GM10266 (cell line): ENCODE data around the gene PTPRK.

Source experiments
- DNase-seq: peaks from one replicate; pipeline ENCODE4 v3.0.0; 2012; ENCODE audit errors: extremely low spot score
- TF ChIP-seq, protein P1 (sequence below): IDR thresholded peaks from 2 replicates; pipeline ENCODE4 v1.5.1; 2012; ENCODE audit warnings: mild to moderate bottlenecking, low read depth; ENCODE audit not compliant: control insufficient read depth, insufficient read depth; ENCODE audit errors: missing control alignments

PTPRK gene

DNA sequence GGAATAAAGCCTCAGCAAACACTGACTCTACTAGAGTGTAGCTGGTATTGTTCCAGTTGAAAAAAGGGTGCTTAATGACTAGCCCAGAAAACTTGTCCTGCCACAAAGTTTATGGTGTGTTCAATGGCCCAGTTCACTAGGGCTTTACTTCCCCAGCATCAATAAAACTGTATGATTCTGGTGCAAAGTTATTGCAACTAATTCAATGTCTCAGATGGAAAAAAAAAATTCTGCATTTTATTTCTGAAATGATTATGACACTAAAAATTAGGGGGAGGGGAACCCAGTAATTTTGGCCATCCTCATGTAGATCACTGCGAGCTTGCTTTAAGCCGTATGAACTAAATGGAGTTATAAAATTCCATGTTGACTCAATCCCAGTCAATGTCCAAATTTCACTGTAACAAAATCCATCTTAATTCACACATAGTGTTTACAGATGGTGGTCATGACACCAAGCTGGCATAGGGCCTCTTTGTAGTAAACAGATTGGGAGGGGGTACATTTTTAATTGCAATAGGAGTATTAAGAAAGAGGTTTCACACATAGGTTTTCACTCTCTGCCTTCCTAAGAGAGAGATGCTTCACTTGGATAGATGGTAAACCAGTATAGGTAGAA lies 41.2 kb downstream of the PTPRK start:
- TF ChIP-seq, protein P1, sequence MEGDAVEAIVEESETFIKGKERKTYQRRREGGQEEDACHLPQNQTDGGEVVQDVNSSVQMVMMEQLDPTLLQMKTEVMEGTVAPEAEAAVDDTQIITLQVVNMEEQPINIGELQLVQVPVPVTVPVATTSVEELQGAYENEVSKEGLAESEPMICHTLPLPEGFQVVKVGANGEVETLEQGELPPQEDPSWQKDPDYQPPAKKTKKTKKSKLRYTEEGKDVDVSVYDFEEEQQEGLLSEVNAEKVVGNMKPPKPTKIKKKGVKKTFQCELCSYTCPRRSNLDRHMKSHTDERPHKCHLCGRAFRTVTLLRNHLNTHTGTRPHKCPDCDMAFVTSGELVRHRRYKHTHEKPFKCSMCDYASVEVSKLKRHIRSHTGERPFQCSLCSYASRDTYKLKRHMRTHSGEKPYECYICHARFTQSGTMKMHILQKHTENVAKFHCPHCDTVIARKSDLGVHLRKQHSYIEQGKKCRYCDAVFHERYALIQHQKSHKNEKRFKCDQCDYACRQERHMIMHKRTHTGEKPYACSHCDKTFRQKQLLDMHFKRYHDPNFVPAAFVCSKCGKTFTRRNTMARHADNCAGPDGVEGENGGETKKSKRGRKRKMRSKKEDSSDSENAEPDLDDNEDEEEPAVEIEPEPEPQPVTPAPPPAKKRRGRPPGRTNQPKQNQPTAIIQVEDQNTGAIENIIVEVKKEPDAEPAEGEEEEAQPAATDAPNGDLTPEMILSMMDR = no peak
- DNase-seq = no peak

DNA sequence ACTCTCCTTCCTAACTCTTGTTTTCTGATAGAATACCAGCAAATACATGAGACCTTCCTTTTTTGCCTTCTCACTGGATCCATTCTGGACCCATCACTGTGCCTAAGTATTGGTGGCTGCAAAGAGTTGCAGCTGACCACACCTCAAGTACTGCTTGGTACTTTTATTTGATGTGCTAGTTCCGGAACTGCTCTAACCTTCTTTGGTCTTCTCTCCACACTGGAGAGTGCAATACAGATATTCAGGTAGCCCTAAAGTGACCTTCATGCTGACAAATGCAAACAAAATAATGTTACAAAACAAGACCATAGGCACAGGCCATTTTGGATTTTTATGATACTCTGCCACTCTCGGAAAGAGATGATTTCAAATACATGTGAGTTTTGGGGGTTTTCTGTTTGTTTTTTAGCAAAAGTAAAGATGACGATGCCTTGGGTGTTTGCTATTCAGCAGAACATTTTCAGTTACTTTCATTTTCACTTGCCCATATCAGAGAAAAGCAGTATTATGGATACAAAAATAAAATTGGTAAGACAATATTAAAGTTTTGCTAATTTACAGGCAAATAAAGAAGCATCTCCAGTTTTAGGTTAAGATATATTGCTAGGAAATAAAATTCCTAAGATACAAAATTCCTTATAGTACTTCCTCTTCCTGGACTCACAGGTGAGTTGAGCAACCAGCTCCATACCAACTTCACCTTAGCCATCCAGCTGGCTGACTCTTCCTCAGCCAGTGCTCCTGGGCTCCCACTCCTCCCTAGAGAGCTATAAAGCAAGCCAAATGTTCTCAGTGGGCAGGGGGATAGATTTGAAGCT lies 42.0 kb downstream of the PTPRK start:
- no peak for DNase-seq
- TF ChIP-seq, protein P1 = no peak

DNA sequence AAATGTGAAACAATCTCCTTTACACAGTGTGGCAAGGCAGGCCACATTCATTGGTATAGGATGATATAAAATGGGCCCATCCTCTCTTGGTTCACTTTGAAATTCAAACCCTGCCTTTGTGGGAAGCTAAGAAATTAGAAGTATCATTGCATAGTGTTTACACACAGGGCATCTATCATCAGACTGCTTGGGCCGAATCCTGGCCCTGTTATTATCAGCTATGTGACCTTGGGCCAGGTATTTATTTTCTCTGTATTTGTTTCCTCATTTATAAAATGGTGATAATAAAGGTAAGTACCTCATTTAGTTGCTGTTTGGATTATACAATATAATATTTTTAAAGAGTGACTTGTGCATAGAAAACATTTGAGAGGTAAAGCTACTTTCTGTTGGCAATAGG lies 45.5 kb downstream of the PTPRK start:
- TF ChIP-seq, protein P1 = no peak
- no peak for DNase-seq

DNA sequence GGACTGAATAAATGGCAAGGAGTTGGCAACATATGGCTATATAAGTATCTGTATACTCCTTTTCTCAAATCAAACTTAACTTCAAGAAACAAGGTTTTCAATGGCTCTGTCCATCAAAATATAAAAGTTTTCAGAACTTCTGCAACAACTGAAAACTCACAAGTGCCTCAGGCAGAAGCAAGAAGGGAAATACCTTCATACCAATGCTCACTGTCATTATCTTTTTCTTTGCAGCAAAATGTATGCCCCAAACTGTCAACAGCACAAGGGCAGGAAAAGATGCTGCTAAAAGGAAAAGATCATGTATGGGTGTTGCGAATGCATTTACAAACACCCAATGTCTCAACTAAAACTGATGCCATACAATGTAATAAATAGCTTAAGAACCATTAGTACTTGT lies 45.9 kb downstream of the PTPRK start:
- no peak for DNase-seq
- TF ChIP-seq, protein P1 = no peak

DNA sequence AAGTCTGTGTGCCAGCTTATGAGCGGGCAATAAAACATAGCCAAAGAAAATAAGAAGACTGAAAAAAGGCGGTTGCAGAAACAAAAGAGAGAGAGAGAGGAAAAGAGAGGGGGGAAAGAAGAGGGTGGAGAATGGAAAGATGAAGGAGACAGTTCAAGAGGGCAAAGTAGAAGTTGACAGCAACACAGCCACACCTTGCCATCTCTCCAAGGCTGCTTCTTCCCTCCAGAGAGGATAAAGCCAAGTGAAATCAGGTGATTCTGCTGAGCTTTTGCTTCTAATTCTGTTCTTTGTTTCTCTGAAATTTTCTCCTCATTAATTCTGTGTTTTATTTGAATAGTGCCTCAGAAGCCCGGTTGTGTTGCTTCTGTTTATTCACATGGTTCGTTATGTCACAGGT lies 48.5 kb downstream of the PTPRK start:
- no peak for DNase-seq
- TF ChIP-seq, protein P1 = no peak

DNA sequence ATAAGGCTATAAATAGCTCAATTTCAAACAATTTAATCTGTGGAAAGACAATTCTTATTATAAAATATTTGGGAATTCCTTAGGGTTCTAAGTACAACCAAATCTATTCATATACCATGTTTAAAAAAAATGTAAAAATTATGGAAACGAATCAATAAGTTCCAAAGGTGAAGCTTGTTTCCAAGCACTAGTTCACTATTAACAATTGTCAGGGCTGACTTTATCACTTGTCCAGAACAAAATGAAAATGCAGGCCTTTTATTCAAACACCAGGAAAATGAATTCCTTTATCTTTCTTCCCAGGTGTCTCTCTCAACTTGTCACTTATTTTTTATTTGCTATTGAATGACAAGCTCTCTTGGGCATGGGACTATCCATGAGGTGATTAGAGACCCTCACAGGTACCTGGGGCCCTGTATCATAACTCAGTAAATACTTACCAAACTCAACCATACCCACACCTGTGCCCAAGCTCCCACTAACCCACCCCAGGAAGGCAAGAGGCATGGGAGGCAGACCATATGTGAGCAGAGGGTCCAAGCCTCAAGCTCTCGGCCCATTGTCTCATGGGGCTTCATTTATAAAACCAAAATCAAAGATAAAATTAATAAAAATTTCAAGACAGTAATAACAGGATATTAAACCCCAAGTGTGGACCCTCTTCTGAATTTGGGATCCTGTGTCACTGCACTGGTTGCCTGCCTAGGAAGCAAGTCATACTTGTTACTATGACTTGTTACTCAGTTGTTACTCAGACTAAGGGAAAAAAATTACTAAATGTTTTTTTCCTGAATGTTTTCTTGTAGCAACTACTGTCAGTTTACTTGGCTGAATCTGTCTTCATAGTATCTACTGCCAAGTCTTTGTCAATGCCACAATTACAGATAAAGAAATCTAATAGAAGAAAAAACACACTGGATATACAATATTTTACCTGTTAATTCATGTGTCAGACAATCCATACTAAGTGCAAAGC lies 54.7 kb downstream of the PTPRK start:
- DNase-seq = no peak
- TF ChIP-seq, protein P1 = no peak

DNA sequence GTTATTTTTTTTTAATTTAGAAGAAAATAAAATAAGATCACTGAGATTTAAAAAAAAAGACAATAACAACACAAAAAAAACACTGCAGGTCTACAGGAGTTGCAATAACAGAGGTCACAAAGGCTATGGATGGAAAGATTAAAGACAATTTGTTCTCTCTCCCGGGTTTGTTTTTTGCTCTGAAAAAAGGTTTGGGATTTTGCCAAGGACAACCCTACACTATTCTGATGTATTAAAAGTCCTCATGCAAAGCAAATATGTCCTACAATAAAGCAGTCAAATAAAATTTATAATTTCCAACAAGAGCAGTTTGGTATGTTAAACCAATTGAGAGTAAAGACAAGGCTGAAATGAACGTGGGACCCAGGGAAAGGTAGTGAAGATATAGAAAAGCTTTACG lies 55.6 kb downstream of the PTPRK start:
- TF ChIP-seq, protein P1 = no peak
- no peak for DNase-seq
